Neuronal stem cell (in vitro differentiated cells): Measurements from ENCODE around the gene ITSN1.

Source experiments
- DNase-seq: peaks from one replicate; pipeline ENCODE4 v3.0.0-alpha.2; 2013; ENCODE audit warnings: low spot score
- H2AFZ ChIP-seq: one replicate; pipeline ENCODE4 v1.6.1; 2013; ENCODE audit warnings: mild to moderate bottlenecking, low read length, inconsistent platforms
- H2AK5ac ChIP-seq: 2 replicates; pipeline ENCODE4 v1.6.1; 2013; ENCODE audit warnings: low read depth, mild to moderate bottlenecking, inconsistent platforms, low read length, moderate library complexity, mixed read lengths
- H2BK120ac ChIP-seq: 2 replicates; pipeline ENCODE4 v1.6.1; 2013; ENCODE audit warnings: low read depth, mild to moderate bottlenecking, inconsistent platforms, low read length, moderate library complexity, mixed read lengths
- H2BK12ac ChIP-seq: one replicate; pipeline ENCODE4 v1.6.1; 2013; ENCODE audit warnings: low read length, inconsistent platforms
- H2BK15ac ChIP-seq: 2 replicates; pipeline ENCODE4 v1.6.1; 2013; ENCODE audit warnings: mild to moderate bottlenecking, low read length, inconsistent platforms, mixed read lengths
- H2BK5ac ChIP-seq: one replicate; pipeline ENCODE4 v1.6.1; 2013; ENCODE audit warnings: inconsistent platforms, mild to moderate bottlenecking, low read length, moderate library complexity
- H3K14ac ChIP-seq: one replicate; pipeline ENCODE4 v1.6.1; 2013; ENCODE audit warnings: low read length, inconsistent platforms
- H3K18ac ChIP-seq: 2 replicates; pipeline ENCODE4 v1.6.1; 2013; ENCODE audit warnings: low read length, inconsistent platforms
- H3K23ac ChIP-seq: 2 replicates; pipeline ENCODE4 v1.6.1; 2013; ENCODE audit warnings: low read depth, mild to moderate bottlenecking, mixed read lengths, low read length, inconsistent platforms; ENCODE audit not compliant: poor library complexity
- H3K27ac ChIP-seq: replicated peaks from 3 replicates; pipeline ENCODE4 v1.5.1; 2013; ENCODE audit warnings: low read length, inconsistent platforms
- H3K27me3 ChIP-seq, 3 experiments: 2 replicates each; pipeline ENCODE4 v1.6.1; 2013; ENCODE audit warnings: low read length in 3 of 3, mild to moderate bottlenecking in 2 of 3, inconsistent platforms in 1 of 3, low read depth in 1 of 3, mixed read lengths in 1 of 3, moderate library complexity in 1 of 3; ENCODE audit not compliant: control insufficient read depth in 3 of 3, insufficient read depth in 3 of 3
- H3K36me3 ChIP-seq, 2 donors: replicated peaks in 1 of 2; 2 replicates each; pipeline ENCODE4 v1.6.1; 2013; ENCODE audit warnings: low read length in 2 of 2; ENCODE audit not compliant: control insufficient read depth in 2 of 2, insufficient read depth in 2 of 2
- H3K4ac ChIP-seq: 2 replicates; pipeline ENCODE4 v1.6.1; 2013; ENCODE audit warnings: inconsistent platforms, mild to moderate bottlenecking, low read length, moderate library complexity
- H3K4me1 ChIP-seq, 2 donors: 1 replicate in 1 of 2; 2 replicates in 1 of 2; pipeline ENCODE4 v1.6.1; 2013; ENCODE audit warnings: low read length in 2 of 2, low read depth in 1 of 2; ENCODE audit not compliant: control insufficient read depth in 2 of 2, insufficient read depth in 1 of 2
- H3K4me2 ChIP-seq: one replicate; pipeline ENCODE4 v1.6.1; 2013; ENCODE audit warnings: mild to moderate bottlenecking, low read length, inconsistent platforms; ENCODE audit not compliant: insufficient read depth, poor library complexity, severe bottlenecking
- H3K4me3 ChIP-seq, 2 donors: 2 replicates each; pipeline ENCODE4 v1.5.1; 2013; ENCODE audit warnings: low read length in 2 of 2, mild to moderate bottlenecking in 2 of 2, inconsistent platforms in 1 of 2, moderate library complexity in 1 of 2
- H3K79me1 ChIP-seq: one replicate; pipeline ENCODE4 v1.6.1; 2013; ENCODE audit warnings: low read depth, mild to moderate bottlenecking, inconsistent platforms, low read length, moderate library complexity
- H3K9ac ChIP-seq: one replicate; pipeline ENCODE4 v1.6.1; 2013; ENCODE audit warnings: mild to moderate bottlenecking, low read depth, low read length, inconsistent platforms; ENCODE audit not compliant: poor library complexity
- H3K9me3 ChIP-seq, 2 donors: replicated peaks in 1 of 2; 2 replicates each; pipeline versions ENCODE3 to v1.6.1; 2013; ENCODE audit warnings: low read length in 2 of 2, mild to moderate bottlenecking in 2 of 2, inconsistent platforms in 1 of 2, low read depth in 1 of 2, mixed read lengths in 1 of 2, moderate library complexity in 1 of 2; ENCODE audit not compliant: control insufficient read depth in 2 of 2, insufficient read depth in 1 of 2
- H4K8ac ChIP-seq: one replicate; pipeline ENCODE4 v1.6.1; 2013; ENCODE audit warnings: low read depth, mild to moderate bottlenecking, inconsistent platforms, low read length, moderate library complexity
- H4K91ac ChIP-seq: one replicate; pipeline ENCODE4 v1.6.1; 2013; ENCODE audit warnings: low read length, low read depth, mild to moderate bottlenecking, inconsistent platforms; ENCODE audit not compliant: poor library complexity
- WGBS, 2 donors: extraction: QIAGEN DNeasy Blood & Tissue Kit; methylation state at CpG; one replicate each; pipeline ENCODE4 v1.1.7; 2013; ENCODE audit warnings: missing lambda C conversion rate in 2 of 2, mixed read lengths in 1 of 2; ENCODE audit not compliant: insufficient read length in 2 of 2, insufficient replicate concordance in 1 of 2; ENCODE audit errors: extremely low coverage in 2 of 2; 5-methylcytosine and 5-hydroxymethylcytosine counted together

Gene ITSN1

GRCh38 chr21:33886321-33886720 lies 244.0 kb downstream of the ITSN1 start:
- Histone ChIP-seq H3K9me3 (no peaks in the 10 kb centered on the region), H2AFZ (no peak overlapping the region), H3K4me1 (peaks cover 0 to 3% of the 10 kb centered on the region in 2 donors), H3K9ac (no peak overlapping the region), H3K4ac (no peak overlapping the region), H2AK5ac (no peak overlapping the region), H2BK5ac (no peak overlapping the region), H3K14ac (no peak overlapping the region), H3K79me1 (no peaks in the 10 kb centered on the region), H3K4me2 (no peak overlapping the region), H4K8ac (no peak overlapping the region), H3K27ac (no peak overlapping the region), H2BK12ac (no peak overlapping the region), H3K23ac (no peak overlapping the region), H3K27me3 (no peaks in the 10 kb centered on the region), H2BK15ac (no peak overlapping the region), H4K91ac (no peak overlapping the region), H3K36me3 (no peaks in the 10 kb centered on the region), H3K18ac (peak overlapping the region; percentile 50), H3K4me3 (no peak overlapping the region), H2BK120ac (no peak overlapping the region)
- no CpG with 5 or more reads among the region's 11 CpGs for WGBS, 2 donors
- DNase-seq, result no peak

GRCh38 chr21:33890187-33890586 lies 247.9 kb downstream of the ITSN1 start:
- H2AFZ ChIP-seq, result no peak overlapping the region

GRCh38 chr21:33892853-33893252 lies 250.6 kb downstream of the ITSN1 start:
- H3K79me1 ChIP-seq, result no peaks in the 10 kb centered on the region
- H3K18ac ChIP-seq, result no peak overlapping the region
- no peak overlapping the region for H3K4ac ChIP-seq
- no peak overlapping the region for H2BK120ac ChIP-seq
- H3K4me1 ChIP-seq, result peaks cover 12% of the 10 kb centered on the region in 2 donors
- no peak overlapping the region for H4K91ac ChIP-seq
- H2AK5ac ChIP-seq, result no peak overlapping the region
- no peak overlapping the region for H3K23ac ChIP-seq
- H2BK5ac ChIP-seq, result no peak overlapping the region
- H3K9me3 ChIP-seq, result peaks cover 0 to 3% of the 10 kb centered on the region in 2 donors
- no peak overlapping the region for H4K8ac ChIP-seq
- H3K4me3 ChIP-seq, result no peak overlapping the region
- no CpG with 5 or more reads among the region's 8 CpGs for WGBS, 2 donors
- no peak overlapping the region for H3K4me2 ChIP-seq
- H2BK15ac ChIP-seq, result no peak overlapping the region
- H3K36me3 ChIP-seq, result no peaks in the 10 kb centered on the region
- H3K27ac ChIP-seq, result no peak overlapping the region
- DNase-seq, result no peak
- no peak overlapping the region for H2BK12ac ChIP-seq
- peaks cover 0 to 2% (median 0%) of the 10 kb centered on the region in 3 experiments for H3K27me3 ChIP-seq
- no peak overlapping the region for H3K14ac ChIP-seq
- no peak overlapping the region for H3K9ac ChIP-seq
- no peak overlapping the region for H2AFZ ChIP-seq

More at GRCh38 chr21:33890187-33890586, 247.9 kb downstream of the ITSN1 start:
- no peak overlapping the region for H2BK12ac ChIP-seq
- H3K9ac ChIP-seq, result no peak overlapping the region
- no peak for DNase-seq
- no peak overlapping the region for H2BK5ac ChIP-seq
- no peak overlapping the region for H3K4me3 ChIP-seq
- H3K36me3 ChIP-seq, result no peaks in the 10 kb centered on the region
- no CpG with 5 or more reads among the region's 5 CpGs for WGBS, 2 donors
- no peak overlapping the region for H3K27ac ChIP-seq
- H2BK15ac ChIP-seq, result no peak overlapping the region
- no peak overlapping the region for H3K18ac ChIP-seq
- no peaks in the 10 kb centered on the region for H3K27me3 ChIP-seq
- no peak overlapping the region for H3K23ac ChIP-seq
- H4K91ac ChIP-seq, result no peak overlapping the region
- H3K4me1 ChIP-seq, result peaks cover 7 to 8% of the 10 kb centered on the region in 2 donors
- no peak overlapping the region for H4K8ac ChIP-seq
- H2BK120ac ChIP-seq, result no peak overlapping the region
- no peak overlapping the region for H3K4ac ChIP-seq
- no peaks in the 10 kb centered on the region for H3K79me1 ChIP-seq
- no peak overlapping the region for H3K14ac ChIP-seq
- H3K4me2 ChIP-seq, result no peak overlapping the region
- H3K9me3 ChIP-seq, result no peaks in the 10 kb centered on the region
- no peak overlapping the region for H2AK5ac ChIP-seq

- Histone ChIP-seq H3K23ac (no peak overlapping the region), H3K79me1 (no peaks in the 10 kb centered on the region), H2AK5ac (no peak overlapping the region), H4K91ac (no peak overlapping the region), H3K4ac (no peak overlapping the region), H4K8ac (no peak overlapping the region), H3K27ac (no peak overlapping the region), H3K14ac (no peak overlapping the region), H3K4me3 (no peak overlapping the region), H2BK5ac (no peak overlapping the region), H3K4me2 (no peak overlapping the region), H2AFZ (peak overlapping the region; percentile 91), H3K18ac (no peak overlapping the region), H3K36me3 (no peaks in the 10 kb centered on the region), H3K9me3 (peaks cover 0 to 3% of the 10 kb centered on the region in 2 donors), H2BK15ac (no peak overlapping the region), H3K9ac (no peak overlapping the region), H3K4me1 (peaks cover 14 to 17% of the 10 kb centered on the region in 2 donors), H2BK12ac (no peak overlapping the region), H2BK120ac (no peak overlapping the region), H3K27me3 (peaks cover 0 to 2% (median 0%) of the 10 kb centered on the region in 3 experiments)
- no CpG with 5 or more reads among the region's 4 CpGs for whole genome bisulfite sequencing, 2 donors
- no peak for DNase-seq
Observed at GRCh38 chr21:33893917-33894316, 251.6 kb downstream of the ITSN1 start.
